ENCODE data around the gene THBS1.

DNA sequence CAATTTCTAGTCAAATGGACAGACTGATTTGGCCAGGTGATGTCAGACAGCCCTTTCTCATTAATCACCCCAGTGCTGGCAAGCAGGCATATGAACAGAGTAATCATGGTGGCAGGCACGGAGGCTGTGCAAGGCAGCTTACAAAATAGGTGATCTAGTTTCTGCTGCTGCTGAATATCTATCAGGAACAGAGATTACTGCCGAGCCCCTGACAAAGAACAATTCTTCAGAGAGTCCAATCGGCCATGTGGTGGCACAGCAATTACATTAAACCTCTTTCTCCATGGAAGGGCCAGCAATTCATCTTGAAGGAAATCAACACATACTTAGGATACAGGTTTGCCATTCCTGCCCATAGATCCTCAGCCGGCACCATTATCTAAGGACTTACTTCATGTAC, 32.3 kb upstream of the THBS1 start:
- TF ChIP-seq, protein P1, sequence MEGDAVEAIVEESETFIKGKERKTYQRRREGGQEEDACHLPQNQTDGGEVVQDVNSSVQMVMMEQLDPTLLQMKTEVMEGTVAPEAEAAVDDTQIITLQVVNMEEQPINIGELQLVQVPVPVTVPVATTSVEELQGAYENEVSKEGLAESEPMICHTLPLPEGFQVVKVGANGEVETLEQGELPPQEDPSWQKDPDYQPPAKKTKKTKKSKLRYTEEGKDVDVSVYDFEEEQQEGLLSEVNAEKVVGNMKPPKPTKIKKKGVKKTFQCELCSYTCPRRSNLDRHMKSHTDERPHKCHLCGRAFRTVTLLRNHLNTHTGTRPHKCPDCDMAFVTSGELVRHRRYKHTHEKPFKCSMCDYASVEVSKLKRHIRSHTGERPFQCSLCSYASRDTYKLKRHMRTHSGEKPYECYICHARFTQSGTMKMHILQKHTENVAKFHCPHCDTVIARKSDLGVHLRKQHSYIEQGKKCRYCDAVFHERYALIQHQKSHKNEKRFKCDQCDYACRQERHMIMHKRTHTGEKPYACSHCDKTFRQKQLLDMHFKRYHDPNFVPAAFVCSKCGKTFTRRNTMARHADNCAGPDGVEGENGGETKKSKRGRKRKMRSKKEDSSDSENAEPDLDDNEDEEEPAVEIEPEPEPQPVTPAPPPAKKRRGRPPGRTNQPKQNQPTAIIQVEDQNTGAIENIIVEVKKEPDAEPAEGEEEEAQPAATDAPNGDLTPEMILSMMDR (IDR thresholded peaks at IDR 0.05; ENCODE audit: low read length) = no peak
- no peak for TF ChIP-seq EZH2 (optimal IDR thresholded peaks at IDR 0.05; ENCODE audit: low read depth, low read length)

Data from MM.1S (cell line).